ENCODE results near the gene RDX. TPM values are rescaled to one million over a fixed set of nuclear protein-coding genes. Genes with fewer than 3 reads are reported as not detected.

Gene RDX
- total and polyA plus RNA-seq, 2 of the 13 experiments (the other 11 are each of a cell fraction or from before 2014, with no cell fraction given) = 20.7 to 63.1 TPM

GRCh38 chr11:110296226-110297075 is at the start of gene RDX (continued):
- no peak for TF ChIP-seq MNT (IDR thresholded peaks at IDR 0.05)
- TF ChIP-seq ZNF607 (CRISPR knock-in tag; IDR thresholded peaks at IDR 0.05; ENCODE audit: borderline replicate concordance) = no peak
- no peak; the same call in 1 of the 2 replicates for TF ChIP-seq ZNF790 (CRISPR knock-in tag; IDR thresholded peaks at IDR 0.05; ENCODE audit: borderline replicate concordance)
- TF ChIP-seq ZNF512B (CRISPR knock-in tag; IDR thresholded peaks at IDR 0.05; ENCODE audit: borderline replicate concordance) = no peak
- peak; percentile 59 for TF ChIP-seq ZBTB2 (CRISPR knock-in tag; IDR thresholded peaks at IDR 0.05; ENCODE audit: low read depth)
- TF ChIP-seq ZNF17 (CRISPR knock-in tag; IDR thresholded peaks at IDR 0.05) = no peak
- no peak for TF ChIP-seq ELF4 (CRISPR knock-in tag; IDR thresholded peaks at IDR 0.05; ENCODE audit: borderline replicate concordance)
- no peak; the same call in 1 of the 2 replicates for TF ChIP-seq ZIK1 (CRISPR knock-in tag; IDR thresholded peaks at IDR 0.05; ENCODE audit: borderline replicate concordance, low read depth)
- TF ChIP-seq ZNF703 (CRISPR knock-in tag; IDR thresholded peaks at IDR 0.05; ENCODE audit: borderline replicate concordance) = no peak
- no peak; the same call in 1 of the 2 replicates for TF ChIP-seq SP2 (CRISPR knock-in tag; IDR thresholded peaks at IDR 0.05)
- TF ChIP-seq XBP1 (CRISPR knock-in tag; IDR thresholded peaks at IDR 0.05) = no peak
- TF ChIP-seq ZFP1 (CRISPR knock-in tag; IDR thresholded peaks at IDR 0.05) = no peak
- no peak for TF ChIP-seq ZNF660 (CRISPR knock-in tag; IDR thresholded peaks at IDR 0.05; ENCODE audit: borderline replicate concordance, low read depth)
- no peak for TF ChIP-seq CHD2 (IDR thresholded peaks at IDR 0.05; ENCODE audit: low read depth, low read length)
- TF ChIP-seq MAF1 (CRISPR knock-in tag; IDR thresholded peaks at IDR 0.05; ENCODE audit: borderline replicate concordance) = no peak
- no peak for TF ChIP-seq ETV6 (CRISPR knock-in tag; conservative IDR thresholded peaks at IDR 0.05)
- TF ChIP-seq SP1 (IDR thresholded peaks at IDR 0.05) = no peak
- TF ChIP-seq SP1 (CRISPR knock-in tag; IDR thresholded peaks at IDR 0.05) = no peak
- no peak for TF ChIP-seq GABPA (IDR thresholded peaks at IDR 0.05; ENCODE audit: low read depth, low read length)
- TF ChIP-seq GABPA (CRISPR knock-in tag; IDR thresholded peaks at IDR 0.05; ENCODE audit: low read depth) = no peak
- TF ChIP-seq ZBTB10 (CRISPR knock-in tag; IDR thresholded peaks at IDR 0.05; ENCODE audit: borderline replicate concordance) = no peak
- TF ChIP-seq RFXAP (CRISPR knock-in tag; IDR thresholded peaks at IDR 0.05; ENCODE audit: borderline replicate concordance) = no peak

All from HepG2 (cell line).